H1 (cell line): ENCODE data around the gene MRPL19. TPM values are rescaled to one million over a fixed set of nuclear protein-coding genes. Genes with fewer than 3 reads are reported as not detected.
"Not testable (repeated sequence)": the region's sequence is repeated elsewhere in the genome, so short reads cannot be mapped to it uniquely, and the experiment has no call there.

Source experiments
- CTCF ChIA-PET: fragments of 300-600 bp; sonication (Branson Sonifier 250); formaldehyde crosslinking; loops from one replicate; lab custom pipeline; 2021; ENCODE audit not compliant: partially characterized antibody; lab: Charles Lee
- POLR2A ChIA-PET: fragments of 300-600 bp; sonication (Branson Sonifier 250); formaldehyde crosslinking; loops from one replicate; lab custom pipeline; 2021; ENCODE audit warnings: inconsistent platforms; ENCODE audit not compliant: partially characterized antibody; lab: Charles Lee
- DNase-seq, 2 experiments: peaks; one replicate each; pipeline versions ENCODE4 v3.0.0 to v3.0.0-alpha.2; 2010 to 2022; ENCODE audit warnings: low spot score in 2 of 2, low read depth in 1 of 2, mixed read lengths in 1 of 2
- FAIRE-seq: peaks from 2 replicates; lab custom pipeline; 2011; peaks lifted over from hg19 to GRCh38; lab: Jason Lieb, UNC
- H2AFZ ChIP-seq: 2 replicates; pipeline ENCODE4 v1.8.1; 2012; ENCODE audit warnings: low read length, inconsistent platforms
- H2AK5ac ChIP-seq: 2 replicates; pipeline ENCODE4 v1.6.1; 2013; ENCODE audit warnings: low read depth, low read length
- H2BK120ac ChIP-seq: replicated peaks from 2 replicates; pipeline ENCODE3; 2013; ENCODE audit warnings: low read depth, low read length, inconsistent platforms
- H2BK12ac ChIP-seq: 2 replicates; pipeline ENCODE4 v1.6.1; 2013; ENCODE audit warnings: low read depth, low read length
- H2BK15ac ChIP-seq: 2 replicates; pipeline ENCODE4 v1.6.1; 2013; ENCODE audit warnings: low read length
- H2BK20ac ChIP-seq: 2 replicates; pipeline ENCODE4 v1.6.1; 2013; ENCODE audit warnings: low read length
- H2BK5ac ChIP-seq: 2 replicates; pipeline ENCODE4 v1.6.1; 2013; ENCODE audit warnings: low read depth, low read length
- H3K14ac ChIP-seq: 2 replicates; pipeline ENCODE4 v1.6.1; 2013; ENCODE audit warnings: inconsistent platforms; ENCODE audit not compliant: insufficient read length
- H3K18ac ChIP-seq: 2 replicates; pipeline ENCODE4 v1.6.1; 2013; ENCODE audit warnings: low read length; ENCODE audit errors: extremely low read depth
- H3K23ac ChIP-seq: 2 replicates; pipeline ENCODE4 v1.6.1; 2013; ENCODE audit warnings: inconsistent platforms; ENCODE audit not compliant: insufficient read length
- H3K23me2 ChIP-seq: 2 replicates; pipeline ENCODE4 v1.6.1; 2013; ENCODE audit warnings: low read depth, low read length
- H3K27ac ChIP-seq: 2 replicates; pipeline ENCODE4 v1.6.1; 2011; ENCODE audit warnings: low read depth, low read length, inconsistent platforms
- H3K27me3 ChIP-seq, 4 experiments: replicated peaks in 1 of 4; 1 replicate in 1 of 4; 2 replicates in 3 of 4; pipeline versions ENCODE4 v1.6.1 to v1.8.1; 2011 to 2013; ENCODE audit warnings: low read length in 3 of 4, mild to moderate bottlenecking in 3 of 4, inconsistent platforms in 2 of 4, mixed read lengths in 2 of 4, moderate library complexity in 1 of 4; ENCODE audit not compliant: control insufficient read depth in 3 of 4, insufficient read depth in 3 of 4; ENCODE audit errors: extremely low read depth in 1 of 4
- H3K36me3 ChIP-seq, 4 experiments: 2 replicates each; pipeline versions ENCODE4 v1.6.1 to v1.8.1; 2011 to 2013; ENCODE audit warnings: mild to moderate bottlenecking in 4 of 4, low read length in 3 of 4, moderate library complexity in 2 of 4, control low read depth in 1 of 4, inconsistent platforms in 1 of 4; ENCODE audit not compliant: insufficient read depth in 4 of 4, control insufficient read depth in 2 of 4
- H3K4ac ChIP-seq: replicated peaks from 2 replicates; pipeline ENCODE3; 2013; ENCODE audit warnings: low read length, low read depth, mixed read lengths, inconsistent platforms; ENCODE audit not compliant: insufficient read length
- H3K4me1 ChIP-seq, 4 experiments: replicated peaks in 1 of 4; 1 replicate in 1 of 4; 2 replicates in 3 of 4; pipeline versions ENCODE4 v1.6.1 to v1.8.1; 2011 to 2013; ENCODE audit warnings: low read length in 3 of 4, inconsistent platforms in 2 of 4, mixed read lengths in 1 of 4; ENCODE audit not compliant: insufficient read depth in 4 of 4, control insufficient read depth in 3 of 4
- H3K4me2 ChIP-seq, 2 experiments: 2 replicates each; pipeline versions ENCODE4 v1.6.1 to v1.8.1; 2011 to 2013; ENCODE audit warnings: low read depth in 2 of 2, low read length in 2 of 2, control low read depth in 1 of 2, inconsistent platforms in 1 of 2, mild to moderate bottlenecking in 1 of 2; ENCODE audit not compliant: insufficient read depth in 1 of 2
- H3K4me3 ChIP-seq, 4 experiments: fragments of 200-600, 300-600 bp in 1 of 4; sonication (generic), shearing (Covaris generic), sonication (Bioruptor Twin) in 1 of 4; 2 replicates each; pipeline versions ENCODE4 v1.5.1 to v1.8.1; 2011 to 2016; ENCODE audit warnings: low read length in 4 of 4, low read depth in 3 of 4, control low read depth in 2 of 4, inconsistent platforms in 2 of 4, mild to moderate bottlenecking in 2 of 4, mixed read lengths in 1 of 4, moderate library complexity in 1 of 4; ENCODE audit not compliant: insufficient read depth in 2 of 4; ENCODE audit errors: extremely low read depth in 1 of 4
- H3K56ac ChIP-seq: replicated peaks from 2 replicates; pipeline ENCODE3; 2013; ENCODE audit warnings: low read depth, mild to moderate bottlenecking, mixed read lengths, low read length, inconsistent platforms; ENCODE audit not compliant: insufficient read length
- H3K79me1 ChIP-seq: 2 replicates; pipeline ENCODE4 v1.6.1; 2013; ENCODE audit warnings: low read depth, low read length, control low read depth
- H3K79me2 ChIP-seq, 2 experiments: 2 replicates each; pipeline versions ENCODE4 v1.6.1 to v1.8.1; 2012 to 2013; ENCODE audit warnings: low read length in 2 of 2, mild to moderate bottlenecking in 2 of 2, inconsistent platforms in 1 of 2; ENCODE audit not compliant: insufficient read depth in 2 of 2, control insufficient read depth in 1 of 2
- H3K9ac ChIP-seq, 4 experiments: replicated peaks in 1 of 4; 1 replicate in 1 of 4; 2 replicates in 3 of 4; pipeline versions ENCODE4 v1.6.1 to v1.8.1; 2011 to 2013; ENCODE audit warnings: low read depth in 3 of 4, low read length in 3 of 4, control low read depth in 2 of 4, mild to moderate bottlenecking in 2 of 4, moderate library complexity in 2 of 4, inconsistent platforms in 1 of 4; ENCODE audit errors: extremely low read depth in 1 of 4
- H3K9me3 ChIP-seq, 2 experiments: 2 replicates each; pipeline versions ENCODE4 v1.6.1 to v1.8.1; 2012 to 2013; ENCODE audit warnings: mild to moderate bottlenecking in 2 of 2, moderate library complexity in 2 of 2, control low read depth in 1 of 2, inconsistent platforms in 1 of 2, low read depth in 1 of 2, low read length in 1 of 2, mixed read lengths in 1 of 2; ENCODE audit not compliant: insufficient read depth in 2 of 2
- H4K20me1 ChIP-seq, 2 experiments: replicated peaks in 1 of 2; 2 replicates each; pipeline versions ENCODE3 to v1.8.1; 2011 to 2013; ENCODE audit warnings: inconsistent platforms in 2 of 2, low read length in 2 of 2, mild to moderate bottlenecking in 1 of 2; ENCODE audit not compliant: insufficient read depth in 2 of 2, control insufficient read depth in 1 of 2
- H4K5ac ChIP-seq: 2 replicates; pipeline ENCODE4 v1.6.1; 2013; ENCODE audit warnings: low read length, low read depth, mixed read lengths, inconsistent platforms; ENCODE audit not compliant: insufficient read length
- H4K8ac ChIP-seq: 2 replicates; pipeline ENCODE4 v1.8.0; 2013; ENCODE audit warnings: mild to moderate bottlenecking, moderate library complexity, low read length, inconsistent platforms; ENCODE audit not compliant: insufficient read depth; ENCODE audit errors: extremely low read depth
- H4K91ac ChIP-seq: replicated peaks from 2 replicates; pipeline ENCODE3; 2013; ENCODE audit warnings: low read length, mixed read lengths, inconsistent platforms; ENCODE audit not compliant: insufficient read length
- ATF2 ChIP-seq: IDR thresholded peaks from 2 replicates; pipeline ENCODE4 v1.6.1; 2012; ENCODE audit warnings: low read length, inconsistent platforms
- HDAC6 ChIP-seq: IDR thresholded peaks from one replicate; pipeline ENCODE4 v1.7.1; 2012; ENCODE audit warnings: low read depth, mild to moderate bottlenecking, inconsistent platforms, low read length, moderate library complexity
- POLR2A ChIP-seq, 2 experiments: IDR thresholded peaks; 1 replicate in 1 of 2; 2 replicates in 1 of 2; pipeline ENCODE4 v1.6.1; 2011; ENCODE audit warnings: low read depth in 2 of 2, low read length in 2 of 2, mild to moderate bottlenecking in 2 of 2; ENCODE audit errors: control extremely low read depth in 1 of 2
- POU5F1 ChIP-seq: IDR thresholded peaks from 2 replicates; pipeline ENCODE4 v1.6.1; 2011; ENCODE audit warnings: low read depth, mild to moderate bottlenecking, low read length, moderate library complexity
- WGBS, 2 experiments: shearing (Covaris generic) in 1 of 2; methylation state at CpG; one replicate each; pipeline versions ENCODE4 v1.1.6 to v1.1.7; 2013 to 2015; ENCODE audit warnings: low lambda C conversion rate in 2 of 2, mixed read lengths in 2 of 2, inconsistent platforms in 1 of 2, low coverage in 1 of 2, missing lambda C conversion rate in 1 of 2; ENCODE audit not compliant: insufficient replicate concordance in 2 of 2, insufficient coverage in 1 of 2, insufficient read length in 1 of 2; ENCODE audit errors: extremely low coverage in 1 of 2, missing lambda C conversion rate in 1 of 2; 5-methylcytosine and 5-hydroxymethylcytosine counted together
- polyA plus RNA-seq, 7 experiments: library from polyadenylated mRNA; depleted of rRNA in 3 of 7; stranded (reverse) in 5 of 7; unstranded in 2 of 7; fragments of >200 nt in 5 of 7; fragments of 200-250 nt in 2 of 7; gene quantifications; 1 replicate in 5 of 7; 2 replicates in 1 of 7; 4 replicates in 1 of 7; pipeline versions ENCODE4 v1.2.1 to v1.2.3, GENCODE V29; 2011 to 2013; ENCODE audit warnings: missing spikeins in 2 of 7, mixed read lengths in 2 of 7
- total RNA-seq: library from RNA; stranded (reverse); fragmentation: NEBNext Ultra II Directional; extraction: Animal tissue kit (Norgen Biotek cat#: 25700); gene quantifications from 2 replicates; pipeline ENCODE4 v1.2.1, GENCODE V29; 2021
- TF ChIP-seq, protein P1 (sequence below): IDR thresholded peaks from 2 replicates; pipeline ENCODE4 v1.6.1; 2012; ENCODE audit warnings: inconsistent platforms

The MRPL19 gene
- total and polyA plus RNA-seq, 2 of the 8 experiments (the other 6 are each of a cell fraction or from before 2014, with no cell fraction given) = 18.1 to 75.2 TPM

- TF ChIP-seq POLR2A (IDR thresholded peaks at IDR 0.05; ENCODE audit: control extremely low read depth in 1 of 2, low read depth in 2 of 2, low read length in 2 of 2) (peak in 1 of 2 experiments; percentile 91; a peak in 2 of 3 replicates), ATF2 (no peak), HDAC6 (no peak), POU5F1 (0 out of 2 replicates have a peak, but pooled peaks have one; percentile 2)
- TF ChIP-seq, protein P1, sequence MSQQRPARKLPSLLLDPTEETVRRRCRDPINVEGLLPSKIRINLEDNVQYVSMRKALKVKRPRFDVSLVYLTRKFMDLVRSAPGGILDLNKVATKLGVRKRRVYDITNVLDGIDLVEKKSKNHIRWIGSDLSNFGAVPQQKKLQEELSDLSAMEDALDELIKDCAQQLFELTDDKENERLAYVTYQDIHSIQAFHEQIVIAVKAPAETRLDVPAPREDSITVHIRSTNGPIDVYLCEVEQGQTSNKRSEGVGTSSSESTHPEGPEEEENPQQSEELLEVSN = peak; percentile 97
Measured at GRCh38 chr2:75710577-75711253, 64.1 kb downstream of the MRPL19 start, which contains the start of gene GCFC2 (continued).

DNA sequence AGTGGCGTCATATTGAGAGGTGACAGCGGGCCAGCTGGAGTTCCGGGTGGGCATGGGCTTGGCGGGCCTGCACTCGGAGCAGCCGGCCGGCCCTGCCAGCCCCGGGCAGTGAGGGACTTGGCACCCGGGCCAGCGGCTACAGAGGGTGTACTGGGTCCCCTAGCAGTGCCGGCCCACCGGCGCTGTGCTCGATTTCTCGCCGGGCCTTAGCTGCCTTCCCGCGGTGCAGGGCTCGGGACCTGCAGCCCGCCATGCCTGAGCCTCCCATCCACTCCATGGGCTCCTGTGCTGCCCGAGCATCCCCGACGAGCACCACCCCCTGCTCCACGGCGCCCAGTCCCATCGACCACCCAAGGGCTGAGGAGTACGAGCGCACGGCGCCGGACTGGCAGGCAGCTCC lies 65.0 kb downstream of the MRPL19 start:
- WGBS, 2 experiments = 93% methylated on average over 29 of the region's 31 CpGs; no CpG with 5 or more reads in 1 of the 2 experiments
- H2BK12ac ChIP-seq, H2BK20ac ChIP-seq, H4K20me1 ChIP-seq, H2BK120ac ChIP-seq, H3K4ac ChIP-seq, H2AFZ ChIP-seq, H3K18ac ChIP-seq, H3K9ac ChIP-seq, H3K4me1 ChIP-seq, H4K91ac ChIP-seq, H2BK5ac ChIP-seq, FAIRE-seq, H4K8ac ChIP-seq, H3K14ac ChIP-seq, H3K27me3 ChIP-seq, H3K27ac ChIP-seq, H3K56ac ChIP-seq, H2AK5ac ChIP-seq, DNase-seq, H3K23ac ChIP-seq, H3K9me3 ChIP-seq, H3K23me2 ChIP-seq, H4K5ac ChIP-seq, H3K36me3 ChIP-seq, H2BK15ac ChIP-seq, H3K79me1 ChIP-seq: not testable (repeated sequence)
- Histone ChIP-seq H3K4me2 (peak overlapping the region; percentile 73 to 74; a peak in 2 of 4 replicates), H3K79me2 (peaks cover 0 to 20% of the 10 kb centered on the region in 2 experiments; a peak in 2 of 4 replicates), H3K4me3 (peak overlapping the region in 1 of 4 experiments; percentile 80; a peak in 1 of 8 replicates)
- POLR2A ChIA-PET = interaction anchor here (1.4 kb wide), 1 partner anchor 159 kb away, joined by 3 read pairs; no protein-coding TSS in a partner anchor
- CTCF ChIA-PET = interaction anchor here (0.9 to 1.4 kb wide), 2 partner anchors 11 to 35 kb away, joined by 3 to 4 read pairs; no protein-coding TSS in a partner anchor
